CD8-positive, alpha-beta memory T cell (primary cell): ENCODE data around the gene RUNX3. TPM values are rescaled to one million over a fixed set of nuclear protein-coding genes. Genes with fewer than 3 reads are reported as not detected.
"Not testable (repeated sequence)": the region's sequence is repeated elsewhere in the genome, so short reads cannot be mapped to it uniquely, and the experiment has no call there.

Experiments
- CTCF ChIA-PET: fragments of 350-600 bp; sonication (Branson Sonifier 250); formaldehyde crosslinking; loops from one replicate; lab custom pipeline; 2021; ENCODE audit warnings: antibody characterized with exemption; lab: Charles Lee
- POLR2A ChIA-PET: fragments of 350-600 bp; sonication (Branson Sonifier 250); formaldehyde crosslinking; loops from one replicate; lab custom pipeline; 2021; ENCODE audit warnings: antibody characterized with exemption; lab: Charles Lee
- DNase-seq, 5 donors: peaks; one replicate each; pipeline versions ENCODE4 v3.0.0 to v3.0.0-alpha.2; 2020 to 2022; ENCODE audit warnings: mixed read lengths in 1 of 5
- H3K27ac ChIP-seq: one replicate; pipeline ENCODE4 v1.7.0; 2013; ENCODE audit warnings: low read depth, mild to moderate bottlenecking, low read length, moderate library complexity
- H3K27me3 ChIP-seq: 2 replicates; pipeline ENCODE4 v1.7.0; 2013; ENCODE audit warnings: low read length, mild to moderate bottlenecking; ENCODE audit not compliant: insufficient read depth, poor library complexity, severe bottlenecking
- H3K36me3 ChIP-seq: 2 replicates; pipeline ENCODE4 v1.7.0; 2013; ENCODE audit warnings: mild to moderate bottlenecking, low read length, moderate library complexity; ENCODE audit not compliant: insufficient read depth
- H3K4me1 ChIP-seq: 2 replicates; pipeline ENCODE4 v1.7.0; 2013; ENCODE audit warnings: mild to moderate bottlenecking, low read length, moderate library complexity; ENCODE audit not compliant: insufficient read depth
- H3K4me3 ChIP-seq: 2 replicates; pipeline ENCODE4 v1.7.0; 2013; ENCODE audit warnings: mild to moderate bottlenecking, low read length
- H3K9me3 ChIP-seq: 2 replicates; pipeline ENCODE4 v1.7.0; 2013; ENCODE audit warnings: mild to moderate bottlenecking, low read length
- H3K27ac Mint-ChIP-seq, 8 donors: one replicate each; pipeline ENCODE4 v1.8.0; 2020 to 2021; ENCODE audit warnings: mixed read lengths in 8 of 8, mild to moderate bottlenecking in 6 of 8, inconsistent platforms in 3 of 8, moderate library complexity in 3 of 8
- H3K27me3 Mint-ChIP-seq, 2 donors: one replicate each; pipeline ENCODE4 v1.8.0; 2020 to 2021; ENCODE audit warnings: mixed read lengths in 2 of 2, mild to moderate bottlenecking in 1 of 2, moderate library complexity in 1 of 2
- H3K36me3 Mint-ChIP-seq, 3 donors: one replicate each; pipeline ENCODE4 v1.8.0; 2020 to 2021; ENCODE audit warnings: mixed read lengths in 3 of 3, inconsistent platforms in 1 of 3, mild to moderate bottlenecking in 1 of 3
- H3K4me1 Mint-ChIP-seq, 3 donors: one replicate each; pipeline ENCODE4 v1.8.0; 2020 to 2021; ENCODE audit warnings: mixed read lengths in 3 of 3, inconsistent platforms in 1 of 3, mild to moderate bottlenecking in 1 of 3
- H3K4me3 Mint-ChIP-seq, 7 donors: one replicate each; pipeline ENCODE4 v1.8.0; 2020 to 2021; ENCODE audit warnings: mixed read lengths in 7 of 7, mild to moderate bottlenecking in 6 of 7, moderate library complexity in 4 of 7, inconsistent platforms in 2 of 7
- H3K9me3 Mint-ChIP-seq, 5 donors: one replicate each; pipeline ENCODE4 v1.8.0; 2020 to 2022; ENCODE audit warnings: mixed read lengths in 5 of 5, mild to moderate bottlenecking in 3 of 5, moderate library complexity in 2 of 5, inconsistent platforms in 1 of 5
- polyA plus RNA-seq: library from polyadenylated mRNA; unstranded; fragments of 300-500 nt; fragmentation: Illumina TruSeq; gene quantifications from one replicate; pipeline ENCODE4 v1.2.3, GENCODE V29; 2021
- total RNA-seq, 2 experiments: library from RNA; stranded (reverse); gene quantifications; one replicate each; pipeline ENCODE4 v1.2.3, GENCODE V29; 2021

RUNX3 gene
- total and polyA plus RNA-seq, 3 experiments from 2014 or later = 107 to 241 (median 218) TPM

GRCh38 chr1:24892188-24893153 lies 37.6 kb downstream of the RUNX3 start:
- peaks cover 0 to 3% of the 10 kb centered on the region in 2 donors for H3K27me3 Mint-ChIP-seq
- H3K4me1 ChIP-seq = no peaks in the 10 kb centered on the region
- H3K36me3 ChIP-seq = no peaks in the 10 kb centered on the region
- peak overlapping the region in 1 of 7 donors; percentile 6 for H3K4me3 Mint-ChIP-seq
- no peaks in the 10 kb centered on the region for H3K9me3 ChIP-seq
- ChIA-PET CTCF (interaction anchor here (1.2 kb wide), 1 partner anchor 207 kb away, joined by 3 read pairs; no protein-coding TSS in a partner anchor), POLR2A (no interaction called here)
- peaks cover 7 to 28% (median 8%) of the 10 kb centered on the region in 3 donors for H3K36me3 Mint-ChIP-seq
- no peak for DNase-seq
- peaks cover 6 to 15% (median 8%) of the 10 kb centered on the region in 5 donors for H3K9me3 Mint-ChIP-seq
- no peak overlapping the region for H3K27ac ChIP-seq
- H3K27ac Mint-ChIP-seq = peak overlapping the region in 1 of 8 donors; percentile 48
- H3K27me3 ChIP-seq = no peaks in the 10 kb centered on the region
- peaks cover 9 to 13% (median 12%) of the 10 kb centered on the region in 3 donors for H3K4me1 Mint-ChIP-seq
- H3K4me3 ChIP-seq = no peak overlapping the region

- H3K36me3 ChIP-seq, H3K9me3 ChIP-seq, H3K4me1 Mint-ChIP-seq, POLR2A ChIA-PET, H3K4me3 Mint-ChIP-seq, H3K4me1 ChIP-seq, DNase-seq, H3K27ac ChIP-seq, H3K27me3 ChIP-seq, H3K4me3 ChIP-seq, H3K27me3 Mint-ChIP-seq, H3K27ac Mint-ChIP-seq: not testable (repeated sequence)
- H3K36me3 Mint-ChIP-seq = peaks cover 7 to 28% (median 8%) of the 10 kb centered on the region in 3 donors
- CTCF ChIA-PET = interaction anchor here (1.2 kb wide), 1 partner anchor 208 kb away, joined by 3 read pairs; no protein-coding TSS in a partner anchor
- H3K9me3 Mint-ChIP-seq = peaks cover 6 to 17% (median 8%) of the 10 kb centered on the region in 5 donors
Observed at GRCh38 chr1:24891367-24891766, 38.7 kb downstream of the RUNX3 start.

DNA sequence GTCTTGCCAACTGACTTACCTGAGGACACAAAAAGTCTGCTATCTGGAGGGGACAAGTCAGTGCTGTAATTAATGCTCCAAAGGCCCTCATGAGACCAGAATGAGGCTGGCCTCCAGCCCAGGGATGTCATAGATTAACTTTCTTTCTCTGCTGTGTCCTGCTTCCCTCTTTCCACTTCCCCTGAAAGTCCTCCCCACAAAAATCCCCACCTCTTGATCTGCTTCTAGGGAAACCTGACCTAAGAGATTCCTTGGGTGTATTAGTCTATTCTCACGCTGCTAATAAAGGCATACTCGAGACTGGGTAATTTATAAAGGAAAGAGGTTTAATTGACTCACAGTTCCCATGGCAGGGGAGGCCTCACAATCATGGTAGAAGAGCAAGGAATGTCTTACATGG lies 39.2 kb downstream of the RUNX3 start:
- Histone ChIP-seq H3K27me3 (no peaks in the 10 kb centered on the region), H3K27ac (no peak overlapping the region), H3K36me3 (no peaks in the 10 kb centered on the region), H3K4me1 (no peaks in the 10 kb centered on the region), H3K4me3 (no peak overlapping the region), H3K9me3 (no peaks in the 10 kb centered on the region)
- peaks cover 2 to 4% (median 3%) of the 10 kb centered on the region in 3 donors for H3K4me1 Mint-ChIP-seq
- H3K36me3 Mint-ChIP-seq = peaks cover 7 to 32% (median 8%) of the 10 kb centered on the region in 3 donors
- POLR2A ChIA-PET = no interaction called here
- peaks cover 6 to 17% (median 8%) of the 10 kb centered on the region in 5 donors for H3K9me3 Mint-ChIP-seq
- peak overlapping the region in 1 of 7 donors; percentile 68 for H3K4me3 Mint-ChIP-seq
- H3K27me3 Mint-ChIP-seq = peaks cover 0 to 1% of the 10 kb centered on the region in 2 donors
- DNase-seq = no peak
- peak overlapping the region in 1 of 8 donors; percentile 38 for H3K27ac Mint-ChIP-seq
- CTCF ChIA-PET = no interaction called here

DNA sequence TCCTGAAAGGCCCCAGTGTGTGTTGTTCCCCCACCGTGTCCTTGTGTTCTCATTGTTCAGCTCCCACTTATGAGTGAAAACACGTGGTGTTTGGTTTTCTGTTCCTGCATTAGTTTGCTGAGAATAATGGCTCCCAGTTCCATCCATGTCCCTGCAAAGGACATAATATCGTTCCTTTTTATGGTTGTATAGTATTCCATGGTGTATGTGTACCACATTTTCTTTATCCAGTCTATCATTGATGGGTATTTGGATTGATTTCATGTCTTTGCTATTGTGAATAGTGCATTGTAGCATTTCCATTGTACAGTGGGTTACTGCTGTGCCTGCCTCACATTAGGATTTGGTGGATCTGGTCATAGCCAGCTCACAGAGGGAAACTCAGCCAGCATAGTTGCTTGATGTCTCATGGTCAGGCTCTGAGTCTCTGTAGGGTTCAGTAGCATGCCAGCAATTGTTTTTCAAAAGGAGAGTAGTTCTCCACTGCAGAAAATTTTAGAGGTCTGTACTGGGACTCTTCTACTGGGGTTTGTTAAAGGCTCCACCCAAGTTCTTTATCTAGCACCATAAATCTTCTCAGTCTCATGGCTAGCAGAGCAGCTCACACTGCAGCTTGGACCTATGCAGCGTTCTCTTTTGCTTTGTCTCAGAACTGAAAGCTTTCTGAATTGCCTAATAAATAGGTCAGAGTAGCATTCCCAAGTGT lies 41.0 kb downstream of the RUNX3 start:
- no peaks in the 10 kb centered on the region for H3K9me3 ChIP-seq
- Mint-ChIP-seq H3K27me3 (peaks cover 0 to 3% of the 10 kb centered on the region in 2 donors), H3K27ac (peak overlapping the region in 1 of 8 donors; percentile 52), H3K4me1 (peaks cover 0 to 4% (median 1%) of the 10 kb centered on the region in 3 donors), H3K9me3 (peaks cover 6 to 18% (median 16%) of the 10 kb centered on the region in 5 donors), H3K36me3 (peaks cover 8 to 43% (median 9%) of the 10 kb centered on the region in 3 donors), H3K4me3 (no peak overlapping the region)
- ChIA-PET CTCF (no interaction called here), POLR2A (no interaction called here)
- no peak for DNase-seq
- no peaks in the 10 kb centered on the region for H3K4me1 ChIP-seq
- no peaks in the 10 kb centered on the region for H3K27me3 ChIP-seq
- no peak overlapping the region for H3K4me3 ChIP-seq
- H3K36me3 ChIP-seq = no peaks in the 10 kb centered on the region
- no peak overlapping the region for H3K27ac ChIP-seq

DNA sequence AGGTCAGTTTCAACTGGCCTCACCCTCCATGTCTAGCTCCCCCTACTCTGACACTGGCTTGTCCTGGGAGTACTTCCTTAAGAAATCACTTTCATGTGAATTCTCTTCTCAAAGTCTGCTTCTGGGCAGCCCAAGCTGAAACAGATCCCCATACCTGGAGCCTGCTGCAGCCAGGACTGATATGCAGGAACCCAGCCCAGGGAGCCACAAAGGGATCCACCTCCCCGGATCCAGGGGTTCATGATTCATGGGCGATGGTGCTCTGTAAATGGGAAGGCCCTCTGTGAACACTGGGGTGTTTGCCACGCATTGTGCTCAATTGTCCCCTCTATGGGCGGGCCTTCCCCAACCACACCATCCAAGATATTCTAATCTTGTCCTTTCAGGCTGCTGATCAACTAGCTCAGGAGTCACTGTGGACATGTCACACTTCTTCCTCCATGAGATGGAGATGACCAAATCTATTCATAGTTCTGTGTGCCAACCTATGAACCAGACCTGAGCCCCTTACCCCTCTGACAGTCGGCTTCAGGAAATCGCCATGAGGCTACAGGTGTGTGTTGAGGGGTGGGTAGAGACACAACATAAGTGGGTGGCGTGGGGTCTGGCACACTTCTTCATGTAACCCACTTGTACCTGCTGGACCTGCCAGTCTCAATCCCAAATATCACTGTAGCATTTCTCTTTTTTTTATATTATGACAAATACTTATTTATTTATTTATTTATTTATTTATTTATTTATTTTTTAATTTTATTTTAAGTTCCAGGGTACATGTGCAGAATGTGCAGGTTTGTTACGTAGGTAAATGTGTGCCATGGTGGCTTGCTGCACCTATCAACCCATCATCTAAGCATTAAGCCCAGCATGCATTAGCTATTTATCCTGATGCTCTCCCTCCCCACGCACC lies 41.8 kb downstream of the RUNX3 start:
- Histone ChIP-seq H3K4me3 (no peak overlapping the region), H3K4me1 (no peaks in the 10 kb centered on the region), H3K9me3 (no peaks in the 10 kb centered on the region), H3K27ac (no peak overlapping the region), H3K27me3 (no peaks in the 10 kb centered on the region), H3K36me3 (no peaks in the 10 kb centered on the region)
- peaks cover 11 to 25% (median 24%) of the 10 kb centered on the region in 5 donors for H3K9me3 Mint-ChIP-seq
- no peak for DNase-seq
- peak overlapping the region in 2 of 8 donors; percentile 52 to 79 for H3K27ac Mint-ChIP-seq
- peaks cover 0 to 4% (median 1%) of the 10 kb centered on the region in 3 donors for H3K4me1 Mint-ChIP-seq
- peaks cover 8 to 51% (median 9%) of the 10 kb centered on the region in 3 donors for H3K36me3 Mint-ChIP-seq
- POLR2A ChIA-PET = interaction anchor here (0.7 kb wide), 1 partner anchor 275 kb away, joined by 3 read pairs; no protein-coding TSS in a partner anchor
- peaks cover 0 to 6% of the 10 kb centered on the region in 2 donors for H3K27me3 Mint-ChIP-seq
- CTCF ChIA-PET = interaction anchor here (0.7 to 1.3 kb wide), 2 partner anchors 38 to 1245 kb away, joined by 3 read pairs; no protein-coding TSS in a partner anchor
- H3K4me3 Mint-ChIP-seq = peak overlapping the region in 1 of 7 donors; percentile 51

DNA sequence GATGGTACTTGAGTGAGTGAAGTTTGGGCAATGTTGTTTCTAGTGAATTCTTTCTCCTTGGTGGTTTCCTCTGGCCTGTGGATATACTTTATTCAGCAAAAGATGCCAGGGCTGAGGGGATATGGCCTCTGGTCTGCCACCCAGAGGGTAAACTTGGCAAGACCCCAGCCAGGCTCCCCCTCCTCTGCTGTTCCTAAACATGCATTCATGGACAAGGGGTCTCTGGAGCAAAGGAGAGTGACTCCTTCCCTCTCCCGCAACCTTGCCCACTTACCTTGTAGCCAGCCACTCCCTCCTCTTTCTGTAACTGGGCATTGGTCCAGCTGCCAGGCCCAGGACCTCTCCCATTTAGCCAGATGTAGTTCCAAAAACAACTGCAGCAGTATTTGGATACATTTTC lies 43.8 kb downstream of the RUNX3 start:
- H3K4me3 Mint-ChIP-seq = no peak overlapping the region
- CTCF ChIA-PET = interaction anchor here (1.0 kb wide), 1 partner anchor 38 kb away, joined by 3 read pairs; no protein-coding TSS in a partner anchor

DNA sequence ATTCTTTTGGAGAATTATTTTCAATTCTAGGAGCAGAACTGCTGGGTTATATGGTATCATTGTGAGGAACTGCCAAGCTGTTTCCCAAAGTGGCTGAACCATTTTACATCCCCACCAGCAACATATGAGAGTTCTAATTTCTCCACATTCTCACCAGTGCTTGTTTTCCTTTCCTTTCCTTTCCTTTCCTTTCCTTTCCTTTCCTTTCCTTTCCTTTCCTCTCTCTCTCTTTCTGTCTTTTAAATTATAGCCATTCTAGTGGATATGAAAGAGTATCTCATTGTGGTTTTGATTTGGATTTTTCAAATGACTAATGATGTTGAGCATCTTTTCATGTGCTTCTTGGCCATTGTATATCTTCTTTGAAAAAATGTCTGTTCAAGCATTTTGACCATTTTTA lies 45.3 kb downstream of the RUNX3 start:
- no peak for DNase-seq
- H3K4me1 Mint-ChIP-seq = peaks cover 0 to 4% (median 0%) of the 10 kb centered on the region in 3 donors
- H3K9me3 ChIP-seq = no peaks in the 10 kb centered on the region
- H3K27me3 Mint-ChIP-seq = peaks cover 0 to 6% of the 10 kb centered on the region in 2 donors
- ChIA-PET POLR2A (no interaction called here), CTCF (no interaction called here)
- no peak overlapping the region for H3K4me3 Mint-ChIP-seq
- no peaks in the 10 kb centered on the region for H3K27me3 ChIP-seq
- H3K36me3 ChIP-seq = no peaks in the 10 kb centered on the region
- peak overlapping the region in 1 of 8 donors; percentile 1 for H3K27ac Mint-ChIP-seq
- no peak overlapping the region for H3K27ac ChIP-seq
- H3K4me1 ChIP-seq = no peaks in the 10 kb centered on the region
- peaks cover 7 to 21% (median 19%) of the 10 kb centered on the region in 5 donors for H3K9me3 Mint-ChIP-seq
- no peak overlapping the region for H3K4me3 ChIP-seq
- peaks cover 2 to 39% (median 3%) of the 10 kb centered on the region in 3 donors for H3K36me3 Mint-ChIP-seq

More for the DNA sequence above, 43.8 kb downstream of the RUNX3 start:
- DNase-seq = no peak
- H3K27me3 Mint-ChIP-seq = peaks cover 0 to 6% of the 10 kb centered on the region in 2 donors
- POLR2A ChIA-PET = no interaction called here
- no peaks in the 10 kb centered on the region for H3K4me1 ChIP-seq
- H3K27ac Mint-ChIP-seq = no peak overlapping the region
- H3K27ac ChIP-seq = no peak overlapping the region
- no peaks in the 10 kb centered on the region for H3K27me3 ChIP-seq
- no peaks in the 10 kb centered on the region for H3K36me3 ChIP-seq
- peaks cover 2 to 38% (median 3%) of the 10 kb centered on the region in 3 donors for H3K36me3 Mint-ChIP-seq
- H3K9me3 ChIP-seq = no peaks in the 10 kb centered on the region
- H3K4me1 Mint-ChIP-seq = peaks cover 0 to 4% (median 1%) of the 10 kb centered on the region in 3 donors
- peaks cover 7 to 22% (median 19%) of the 10 kb centered on the region in 5 donors for H3K9me3 Mint-ChIP-seq
- H3K4me3 ChIP-seq = no peak overlapping the region
